Gastrocnemius medialis (tissue), 4 donors: Measurements from ENCODE around the gene SERINC1.

Source experiments
- POLR2A ChIP-seq, 2 donors: fragments of 450-650 bp; IDR thresholded peaks; one replicate each; pipeline ENCODE4 v1.6.1; 2017; ENCODE audit warnings: antibody characterized with exemption in 2 of 2, mild to moderate bottlenecking in 2 of 2, moderate library complexity in 2 of 2
- TF ChIP-seq, protein P1 (sequence below), 5 experiments: fragments of 450-650 bp in 3 of 5; fragments of 200-600 bp in 2 of 5; sonication (generic) in 2 of 5; IDR thresholded peaks in 4 of 5; conservative IDR thresholded peaks in 1 of 5; 1 replicate in 4 of 5; 2 replicates in 1 of 5; pipeline ENCODE4 v1.5.1; 2016 to 2019; ENCODE audit warnings: antibody characterized with exemption in 5 of 5, mild to moderate bottlenecking in 3 of 5, moderate library complexity in 3 of 5

DNA sequence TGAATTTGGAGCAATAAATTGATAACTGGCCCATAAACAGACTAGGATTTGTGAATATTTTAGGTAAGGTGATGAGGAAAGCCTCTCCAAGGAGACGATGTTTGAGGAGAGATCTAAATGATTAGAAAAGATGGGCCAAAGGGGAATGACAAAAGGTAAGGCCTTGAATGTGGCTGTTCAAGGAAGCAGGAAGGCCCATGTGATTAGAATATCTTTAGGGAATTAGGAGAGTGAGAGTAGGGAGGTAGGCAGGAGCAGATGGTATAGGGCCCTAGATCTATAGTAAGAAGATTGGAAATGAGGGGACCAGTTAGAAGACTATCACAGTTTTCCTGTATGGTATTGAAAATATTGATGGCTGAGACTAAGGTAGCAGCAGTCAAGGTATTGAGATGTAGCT is 65.4 kb downstream of the SERINC1 start:
- TF ChIP-seq, protein P1, sequence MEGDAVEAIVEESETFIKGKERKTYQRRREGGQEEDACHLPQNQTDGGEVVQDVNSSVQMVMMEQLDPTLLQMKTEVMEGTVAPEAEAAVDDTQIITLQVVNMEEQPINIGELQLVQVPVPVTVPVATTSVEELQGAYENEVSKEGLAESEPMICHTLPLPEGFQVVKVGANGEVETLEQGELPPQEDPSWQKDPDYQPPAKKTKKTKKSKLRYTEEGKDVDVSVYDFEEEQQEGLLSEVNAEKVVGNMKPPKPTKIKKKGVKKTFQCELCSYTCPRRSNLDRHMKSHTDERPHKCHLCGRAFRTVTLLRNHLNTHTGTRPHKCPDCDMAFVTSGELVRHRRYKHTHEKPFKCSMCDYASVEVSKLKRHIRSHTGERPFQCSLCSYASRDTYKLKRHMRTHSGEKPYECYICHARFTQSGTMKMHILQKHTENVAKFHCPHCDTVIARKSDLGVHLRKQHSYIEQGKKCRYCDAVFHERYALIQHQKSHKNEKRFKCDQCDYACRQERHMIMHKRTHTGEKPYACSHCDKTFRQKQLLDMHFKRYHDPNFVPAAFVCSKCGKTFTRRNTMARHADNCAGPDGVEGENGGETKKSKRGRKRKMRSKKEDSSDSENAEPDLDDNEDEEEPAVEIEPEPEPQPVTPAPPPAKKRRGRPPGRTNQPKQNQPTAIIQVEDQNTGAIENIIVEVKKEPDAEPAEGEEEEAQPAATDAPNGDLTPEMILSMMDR (IDR thresholded peaks at IDR 0.05 in 4 of 5, conservative IDR thresholded peaks at IDR 0.05 in 1 of 5): no peak
- no peak for TF ChIP-seq POLR2A (IDR thresholded peaks at IDR 0.05)
